ENCODE measurements around the gene RAD54L2.

DNA sequence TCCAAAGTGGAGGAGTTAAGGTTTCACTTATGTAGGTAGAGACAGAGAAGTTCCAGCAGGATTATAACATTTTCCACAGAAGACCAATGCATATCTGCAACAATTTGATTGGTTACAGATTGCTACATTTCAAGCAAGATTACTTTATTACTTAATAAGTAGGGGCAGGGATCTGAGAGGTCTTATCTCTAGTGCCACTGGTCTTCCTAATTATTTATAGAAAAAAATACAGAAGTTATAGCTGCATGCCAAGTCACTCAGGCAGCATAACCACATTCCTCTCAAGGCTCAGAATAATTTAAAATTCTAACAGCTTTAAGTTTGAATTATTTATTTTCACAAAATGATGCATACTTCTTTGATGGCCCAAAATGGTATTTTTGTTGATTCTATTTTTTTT, 30.5 kb downstream of the RAD54L2 start:
- TF ChIP-seq, protein P1, sequence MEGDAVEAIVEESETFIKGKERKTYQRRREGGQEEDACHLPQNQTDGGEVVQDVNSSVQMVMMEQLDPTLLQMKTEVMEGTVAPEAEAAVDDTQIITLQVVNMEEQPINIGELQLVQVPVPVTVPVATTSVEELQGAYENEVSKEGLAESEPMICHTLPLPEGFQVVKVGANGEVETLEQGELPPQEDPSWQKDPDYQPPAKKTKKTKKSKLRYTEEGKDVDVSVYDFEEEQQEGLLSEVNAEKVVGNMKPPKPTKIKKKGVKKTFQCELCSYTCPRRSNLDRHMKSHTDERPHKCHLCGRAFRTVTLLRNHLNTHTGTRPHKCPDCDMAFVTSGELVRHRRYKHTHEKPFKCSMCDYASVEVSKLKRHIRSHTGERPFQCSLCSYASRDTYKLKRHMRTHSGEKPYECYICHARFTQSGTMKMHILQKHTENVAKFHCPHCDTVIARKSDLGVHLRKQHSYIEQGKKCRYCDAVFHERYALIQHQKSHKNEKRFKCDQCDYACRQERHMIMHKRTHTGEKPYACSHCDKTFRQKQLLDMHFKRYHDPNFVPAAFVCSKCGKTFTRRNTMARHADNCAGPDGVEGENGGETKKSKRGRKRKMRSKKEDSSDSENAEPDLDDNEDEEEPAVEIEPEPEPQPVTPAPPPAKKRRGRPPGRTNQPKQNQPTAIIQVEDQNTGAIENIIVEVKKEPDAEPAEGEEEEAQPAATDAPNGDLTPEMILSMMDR (IDR thresholded peaks at IDR 0.05): no peak
- no peak for TF ChIP-seq POLR2A (IDR thresholded peaks at IDR 0.05)
